Activated T-cell treated with anti-CD3 and anti-CD28 coated beads for 1 hour (primary cell): ENCODE measurements around the gene PTPRT.
A peak's percentile ranks its signal among the peaks of the same experiment; 100 is the strongest.
"Not testable (repeated sequence)": the region's sequence is repeated elsewhere in the genome, so short reads cannot be mapped to it uniquely, and the experiment has no call there.

Experiments
- DNase-seq: peaks from one replicate; pipeline ENCODE4 v3.0.0-alpha.2; 2020; ENCODE audit warnings: low read depth

The PTPRT gene

GRCh38 chr20:43187476-43188233 is 2.1 kb downstream of the PTPRT start:
- DNase-seq = peak; percentile 27

- no peak for DNase-seq
These were observed 3.4 kb downstream of the PTPRT start for GRCh38 chr20:43186312-43186711.

GRCh38 chr20:43185901-43186300 is 3.8 kb downstream of the PTPRT start:
- no peak for DNase-seq

- DNase-seq = no peak
These were observed 6.1 kb downstream of the PTPRT start for GRCh38 chr20:43183536-43184070.

GRCh38 chr20:43178080-43178479 is 11.6 kb downstream of the PTPRT start:
- DNase-seq = no peak

- no peak for DNase-seq
These were observed 13.0 kb downstream of the PTPRT start for GRCh38 chr20:43176726-43177125.

GRCh38 chr20:43171930-43172329 is 17.8 kb downstream of the PTPRT start:
- DNase-seq = no peak

GRCh38 chr20:43170771-43171170 is 18.9 kb downstream of the PTPRT start:
- DNase-seq = no peak

GRCh38 chr20:43167615-43168014 is 22.1 kb downstream of the PTPRT start:
- DNase-seq = no peak

GRCh38 chr20:43167021-43167420 is 22.7 kb downstream of the PTPRT start:
- no peak for DNase-seq

- DNase-seq = no peak
These were observed 24.1 kb downstream of the PTPRT start for GRCh38 chr20:43165611-43166010.

GRCh38 chr20:43164736-43165135 is 25.0 kb downstream of the PTPRT start:
- not testable (repeated sequence) for DNase-seq

- DNase-seq = no peak
These were observed 28.0 kb downstream of the PTPRT start for GRCh38 chr20:43161716-43162115.

GRCh38 chr20:43160941-43161340 is 28.8 kb downstream of the PTPRT start:
- no peak for DNase-seq

- no peak for DNase-seq
These were observed 29.7 kb downstream of the PTPRT start for GRCh38 chr20:43159994-43160393.

- DNase-seq = no peak
These were observed 34.2 kb downstream of the PTPRT start for GRCh38 chr20:43155366-43156100.

GRCh38 chr20:43151901-43152300 is 37.8 kb downstream of the PTPRT start:
- DNase-seq = no peak

- no peak for DNase-seq
These were observed 38.5 kb downstream of the PTPRT start for GRCh38 chr20:43151256-43151655.

- DNase-seq = no peak
These were observed 49.0 kb downstream of the PTPRT start for GRCh38 chr20:43140726-43141125.

- no peak for DNase-seq
These were observed 51.5 kb downstream of the PTPRT start for GRCh38 chr20:43138061-43138770.

- DNase-seq = no peak
These were observed 52.5 kb downstream of the PTPRT start for GRCh38 chr20:43137160-43137559.

- DNase-seq = no peak
These were observed 65.5 kb downstream of the PTPRT start for GRCh38 chr20:43124241-43124640.

GRCh38 chr20:43123180-43123579 is 66.5 kb downstream of the PTPRT start:
- no peak for DNase-seq
